HCT116 (cell line): Measurements from ENCODE around the gene SNPH. TPM values are rescaled to one million over a fixed set of nuclear protein-coding genes. Genes with fewer than 3 reads are reported as not detected.

Experiments used
- ATAC-seq: fragments of 200-7000 bp; cut with Tn5 transposase; 2 replicates; pipeline ENCODE4 v1.9.1; 2020; ENCODE audit warnings: mild to moderate bottlenecking, moderate library complexity
- BruUV-seq: library from RNA; stranded (reverse); fragments of 400-500 nt; replicated peaks from 2 replicates; lab custom pipeline; 2021; lab: Mats Ljungman, UMichigan
- CTCF ChIA-PET: fragments of 300-600 bp; sonication (Branson Sonifier 250); formaldehyde crosslinking; loops from one replicate; lab custom pipeline; 2021; ENCODE audit warnings: antibody characterized with exemption; lab: Charles Lee
- POLR2A ChIA-PET: fragments of 300-600, 350-600 bp; sonication (Branson Sonifier 250); formaldehyde crosslinking; loops from one replicate; lab custom pipeline; 2021; ENCODE audit warnings: antibody characterized with exemption; lab: Charles Lee
- RAD21 ChIA-PET, 2 experiments: fragments of 300-600 bp; sonication (Branson Sonifier 250); formaldehyde crosslinking; loops; one replicate each; lab custom pipeline; 2023; ENCODE audit warnings: low total read pairs in 2 of 2; ENCODE audit not compliant: uncharacterized antibody in 2 of 2, unreplicated experiment in 2 of 2, low non-redundant PET in 1 of 2; lab: Charles Lee
- DNase-seq: peaks from one replicate; pipeline ENCODE4 v3.0.0-alpha.2; 2010; ENCODE audit warnings: low read depth, low spot score
- H2AFZ ChIP-seq: fragments of 200-600 bp; shearing (Covaris generic), sonication (generic); 2 replicates; pipeline ENCODE4 v1.6.1; 2017; ENCODE audit warnings: low read depth, mixed run types, mixed read lengths, antibody characterized with exemption, low read length; ENCODE audit not compliant: poor library complexity, severe bottlenecking
- H3K27ac ChIP-seq: 2 replicates; pipeline ENCODE4 v1.5.1; 2012; ENCODE audit warnings: low read depth, low read length
- H3K27me3 ChIP-seq: fragments of 200-600 bp; sonication (generic); 2 replicates; pipeline ENCODE4 v1.6.1; 2016; ENCODE audit warnings: mixed run types, low read length, mixed read lengths; ENCODE audit not compliant: insufficient read depth
- H3K36me3 ChIP-seq, 2 experiments: fragments of 200-500 bp in 1 of 2; fragments of 200-600 bp in 1 of 2; sonication (Bioruptor generic) in 1 of 2; sonication (generic) in 1 of 2; 2 replicates each; pipeline versions ENCODE4 v1.5.1 to v1.6.1; 2014 to 2016; ENCODE audit warnings: low read length in 2 of 2, inconsistent platforms in 1 of 2, mixed read lengths in 1 of 2, mixed run types in 1 of 2; ENCODE audit not compliant: insufficient read depth in 2 of 2, control insufficient read depth in 1 of 2
- H3K4me1 ChIP-seq, 2 experiments: fragments of 200-600 bp in 1 of 2; sonication (generic) in 1 of 2; 2 replicates each; pipeline versions ENCODE4 v1.5.1 to v1.6.1; 2012 to 2017; ENCODE audit warnings: low read length in 2 of 2, inconsistent platforms in 1 of 2, mild to moderate bottlenecking in 1 of 2, mixed read lengths in 1 of 2, mixed run types in 1 of 2, moderate library complexity in 1 of 2; ENCODE audit not compliant: insufficient read depth in 2 of 2, control insufficient read depth in 1 of 2
- H3K4me2 ChIP-seq: fragments of 200-600 bp; sonication (generic); 2 replicates; pipeline ENCODE4 v1.6.1; 2017; ENCODE audit warnings: mixed run types, low read length, mixed read lengths
- H3K4me3 ChIP-seq, 2 experiments: fragments of 200-600 bp in 1 of 2; sonication (generic) in 1 of 2; replicated peaks in 1 of 2; 2 replicates each; pipeline ENCODE4 v1.5.1; 2011 to 2016; ENCODE audit warnings: low read length in 2 of 2, control low read depth in 1 of 2, low read depth in 1 of 2, mild to moderate bottlenecking in 1 of 2, mixed read lengths in 1 of 2, mixed run types in 1 of 2
- H3K79me2 ChIP-seq: fragments of 200-600 bp; sonication (generic); 2 replicates; pipeline ENCODE4 v1.6.1; 2017; ENCODE audit warnings: mild to moderate bottlenecking, mixed run types, low read length, moderate library complexity, mixed read lengths; ENCODE audit not compliant: insufficient read depth
- H3K9ac ChIP-seq: fragments of 200-600 bp; sonication (generic); 2 replicates; pipeline ENCODE4 v1.6.1; 2016; ENCODE audit warnings: low read length, mixed read lengths
- H3K9me2 ChIP-seq: fragments of 200-600 bp; sonication (generic), shearing (Covaris generic); 2 replicates; pipeline ENCODE4 v1.6.1; 2017; ENCODE audit warnings: mixed run types, mild to moderate bottlenecking, moderate library complexity; ENCODE audit not compliant: insufficient read depth
- H3K9me3 ChIP-seq, 2 experiments: fragments of 200-500 bp in 1 of 2; fragments of 200-600 bp in 1 of 2; sonication (Bioruptor generic) in 1 of 2; sonication (generic) in 1 of 2; 2 replicates each; pipeline ENCODE4 v1.6.1; 2014 to 2017; ENCODE audit warnings: low read length in 2 of 2, mixed read lengths in 2 of 2, inconsistent platforms in 1 of 2, low read depth in 1 of 2, mild to moderate bottlenecking in 1 of 2, mixed run types in 1 of 2, moderate library complexity in 1 of 2; ENCODE audit not compliant: control insufficient read depth in 1 of 2, insufficient read depth in 1 of 2
- H4K20me1 ChIP-seq: fragments of 200-600 bp; sonication (generic), shearing (Covaris generic); 2 replicates; pipeline ENCODE4 v1.6.1; 2017; ENCODE audit warnings: mixed run types, mild to moderate bottlenecking, moderate library complexity; ENCODE audit not compliant: insufficient read depth
- CBX3 ChIP-seq: IDR thresholded peaks from 2 replicates; pipeline ENCODE4 v1.6.1; 2012; ENCODE audit warnings: low read depth
- EGR1 ChIP-seq: IDR thresholded peaks from 2 replicates; pipeline ENCODE4 v1.6.1; 2012; ENCODE audit warnings: low read depth
- EZH2 ChIP-seq: fragments of 200-600 bp; sonication (generic); IDR thresholded peaks from 2 replicates; pipeline ENCODE4 v1.6.1; 2017; ENCODE audit warnings: antibody characterized with exemption, mixed run types
- FOSL1 ChIP-seq: IDR thresholded peaks from 2 replicates; pipeline ENCODE4 v1.6.1; 2012; ENCODE audit warnings: low read depth
- JUND ChIP-seq: IDR thresholded peaks from 2 replicates; pipeline ENCODE4 v1.6.1; 2012
- POLR2A ChIP-seq: IDR thresholded peaks from 2 replicates; pipeline ENCODE4 v1.7.0; 2011; ENCODE audit warnings: borderline replicate concordance; ENCODE audit not compliant: insufficient read depth, insufficient read length; ENCODE audit errors: extremely low read depth
- POLR2AphosphoS5 ChIP-seq: IDR thresholded peaks from 2 replicates; pipeline ENCODE4 v1.6.1; 2011; ENCODE audit warnings: mild to moderate bottlenecking, low read depth, low read length, moderate library complexity
- REST ChIP-seq: IDR thresholded peaks from 2 replicates; pipeline ENCODE4 v1.6.1; 2012; ENCODE audit warnings: low read depth
- SP1 ChIP-seq: IDR thresholded peaks from 2 replicates; pipeline ENCODE4 v1.6.1; 2012; ENCODE audit warnings: low read depth
- SRF ChIP-seq: IDR thresholded peaks from 2 replicates; pipeline ENCODE4 v1.6.1; 2012; ENCODE audit warnings: low read depth
- TCF7L2 ChIP-seq: IDR thresholded peaks from 2 replicates; pipeline ENCODE4 v1.7.0; 2011; ENCODE audit warnings: borderline replicate concordance, inconsistent platforms; ENCODE audit not compliant: insufficient read depth, insufficient read length; ENCODE audit errors: extremely low read depth
- ZFX ChIP-seq: fragments of 450-650 bp; IDR thresholded peaks from 2 replicates; pipeline ENCODE4 v1.6.1; 2017
- ZNF274 ChIP-seq: fragments of 200-500 bp; sonication (Bioruptor generic); IDR thresholded peaks from 2 replicates; pipeline ENCODE4 v1.6.1; 2014; ENCODE audit warnings: mild to moderate bottlenecking, low read depth, low read length, inconsistent platforms
- intact Hi-C: fragments of 100-400 bp; cut with micrococcal nuclease; formaldehyde crosslinking; loops from 2 replicates; pipeline ENCODE4 v1.10.0; 2022
- total RNA-seq: library from RNA; stranded (reverse); gene quantifications from one replicate; pipeline ENCODE4 v1.2.1, GENCODE V29; 2021; ENCODE audit not compliant: unreplicated experiment
- TF ChIP-seq, protein P1 (sequence below): IDR thresholded peaks from 2 replicates; pipeline ENCODE4 v1.6.1; 2011; ENCODE audit warnings: mild to moderate bottlenecking, low read length, moderate library complexity; ENCODE audit not compliant: insufficient replicate concordance; ENCODE audit errors: extremely low read depth

The SNPH gene
- total RNA-seq, 1 experiment from 2014 or later, result 3.2 TPM

GRCh38 chr20:1304710-1305515 is 38.8 kb downstream of the SNPH start:
- Histone ChIP-seq H3K4me2 (no peak overlapping the region), H2AFZ (no peak overlapping the region), H3K36me3 (no peaks in the 10 kb centered on the region), H3K79me2 (no peaks in the 10 kb centered on the region), H3K9ac (no peak overlapping the region), H3K4me1 (peaks cover 8 to 11% of the 10 kb centered on the region in 2 experiments), H3K27ac (no peak overlapping the region), H3K9me3 (no peaks in the 10 kb centered on the region), H3K9me2 (no peaks in the 10 kb centered on the region), H4K20me1 (no peaks in the 10 kb centered on the region; the same call in 1 of the 2 replicates), H3K4me3 (no peak overlapping the region), H3K27me3 (no peaks in the 10 kb centered on the region)
- intact Hi-C loops, result no loop called here
- TF ChIP-seq CBX3 (no peak), EZH2 (no peak), TCF7L2 (no peak), FOSL1 (no peak), POLR2AphosphoS5 (no peak), EGR1 (no peak), ZFX (no peak), SP1 (no peak), ZNF274 (no peak), SRF (no peak), POLR2A (no peak), JUND (no peak), REST (no peak)
- TF ChIP-seq, protein P1, sequence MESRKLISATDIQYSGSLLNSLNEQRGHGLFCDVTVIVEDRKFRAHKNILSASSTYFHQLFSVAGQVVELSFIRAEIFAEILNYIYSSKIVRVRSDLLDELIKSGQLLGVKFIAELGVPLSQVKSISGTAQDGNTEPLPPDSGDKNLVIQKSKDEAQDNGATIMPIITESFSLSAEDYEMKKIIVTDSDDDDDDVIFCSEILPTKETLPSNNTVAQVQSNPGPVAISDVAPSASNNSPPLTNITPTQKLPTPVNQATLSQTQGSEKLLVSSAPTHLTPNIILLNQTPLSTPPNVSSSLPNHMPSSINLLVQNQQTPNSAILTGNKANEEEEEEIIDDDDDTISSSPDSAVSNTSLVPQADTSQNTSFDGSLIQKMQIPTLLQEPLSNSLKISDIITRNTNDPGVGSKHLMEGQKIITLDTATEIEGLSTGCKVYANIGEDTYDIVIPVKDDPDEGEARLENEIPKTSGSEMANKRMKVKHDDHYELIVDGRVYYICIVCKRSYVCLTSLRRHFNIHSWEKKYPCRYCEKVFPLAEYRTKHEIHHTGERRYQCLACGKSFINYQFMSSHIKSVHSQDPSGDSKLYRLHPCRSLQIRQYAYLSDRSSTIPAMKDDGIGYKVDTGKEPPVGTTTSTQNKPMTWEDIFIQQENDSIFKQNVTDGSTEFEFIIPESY, result no peak
- no TSS peak for BruUV-seq
- ChIA-PET CTCF (no interaction called here), RAD21 (no interaction called here), POLR2A (no interaction called here)
- no peak for ATAC-seq
- no peak for DNase-seq
